Muscle of leg (tissue), 11 donors: Measurements from ENCODE around the gene ACLY. TPM values are rescaled to one million over a fixed set of nuclear protein-coding genes. Genes with fewer than 3 reads are reported as not detected.
"Not testable (repeated sequence)": the region's sequence is repeated elsewhere in the genome, so short reads cannot be mapped to it uniquely, and the experiment has no call there.

Experiments used
- DNase-seq: peaks from one replicate; pipeline ENCODE4 v3.0.0; 2013
- H3K27ac ChIP-seq: one replicate; pipeline ENCODE4 v1.5.1; 2013; ENCODE audit warnings: mild to moderate bottlenecking, low read length, control low read depth
- H3K27me3 ChIP-seq: one replicate; pipeline ENCODE4 v1.6.1; 2013; ENCODE audit warnings: low read length; ENCODE audit not compliant: control insufficient read depth, insufficient read depth
- H3K36me3 ChIP-seq: one replicate; pipeline ENCODE4 v1.6.1; 2013; ENCODE audit warnings: low read length; ENCODE audit not compliant: control insufficient read depth, insufficient read depth
- H3K4me1 ChIP-seq: one replicate; pipeline ENCODE4 v1.6.1; 2013; ENCODE audit warnings: low read length; ENCODE audit not compliant: control insufficient read depth, insufficient read depth
- H3K4me3 ChIP-seq: one replicate; pipeline ENCODE4 v1.5.1; 2013; ENCODE audit warnings: low read length, control low read depth
- H3K9me3 ChIP-seq: replicated peaks from 2 replicates; pipeline ENCODE4 v1.6.1; 2013; ENCODE audit warnings: low read depth, low read length; ENCODE audit not compliant: control insufficient read depth
- WGBS: methylation state at CpG from one replicate; pipeline ENCODE4 v1.1.5; 2013; ENCODE audit warnings: missing lambda C conversion rate; ENCODE audit not compliant: insufficient coverage; 5-methylcytosine and 5-hydroxymethylcytosine counted together
- polyA plus RNA-seq, 8 donors: library from polyadenylated mRNA; unstranded; fragments of 120-200 nt; gene quantifications; one replicate each; pipeline versions ENCODE4 v1.2.1 to v1.2.3, GENCODE V29; 2013; ENCODE audit warnings: inconsistent platforms in 1 of 8, low replicate concordance in 1 of 8; ENCODE audit not compliant: insufficient read length in 8 of 8, insufficient read depth in 1 of 8
- total RNA-seq: library from RNA; stranded (reverse); fragments of 120-200 nt; gene quantifications from one replicate; pipeline ENCODE4 v1.2.4, GENCODE V29; 2013

Gene ACLY
- total and polyA plus RNA-seq, 9 donors: 39.6 to 81.6 (median 59.3) TPM

DNA sequence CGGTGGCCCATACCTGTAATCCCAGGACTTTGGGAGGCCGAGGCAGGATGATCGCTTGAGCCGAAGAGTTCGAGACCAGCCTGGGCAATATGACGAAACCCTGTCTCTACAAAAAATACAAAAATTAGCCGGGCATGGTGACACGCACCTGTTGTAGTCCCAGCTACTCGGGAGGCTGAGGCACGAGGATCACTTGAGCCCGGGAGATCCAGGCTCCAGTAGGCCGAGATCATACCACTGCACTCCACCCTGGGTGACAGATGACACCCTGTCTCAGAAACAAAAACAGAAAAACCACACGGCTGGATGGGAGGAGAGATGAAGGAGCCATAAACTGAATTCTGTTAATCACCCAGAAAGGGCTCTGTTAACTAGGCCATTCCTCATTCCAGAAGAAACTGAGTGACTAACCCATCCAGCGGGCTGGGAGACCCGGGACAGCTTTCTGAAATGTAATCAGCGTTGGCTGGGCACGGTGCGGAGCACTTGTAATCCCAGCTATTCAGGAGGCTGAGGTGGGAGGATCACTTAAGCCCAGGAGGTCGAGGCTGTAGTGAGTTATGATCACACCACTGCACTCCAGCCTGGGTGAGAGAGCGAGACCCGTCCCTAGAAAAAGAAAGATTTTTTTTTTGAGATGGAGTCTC, 82.1 kb downstream of the ACLY start:
- 59% methylated on average over 10 of the region's 21 CpGs for WGBS
- no peak overlapping the region for H3K27ac ChIP-seq

DNA sequence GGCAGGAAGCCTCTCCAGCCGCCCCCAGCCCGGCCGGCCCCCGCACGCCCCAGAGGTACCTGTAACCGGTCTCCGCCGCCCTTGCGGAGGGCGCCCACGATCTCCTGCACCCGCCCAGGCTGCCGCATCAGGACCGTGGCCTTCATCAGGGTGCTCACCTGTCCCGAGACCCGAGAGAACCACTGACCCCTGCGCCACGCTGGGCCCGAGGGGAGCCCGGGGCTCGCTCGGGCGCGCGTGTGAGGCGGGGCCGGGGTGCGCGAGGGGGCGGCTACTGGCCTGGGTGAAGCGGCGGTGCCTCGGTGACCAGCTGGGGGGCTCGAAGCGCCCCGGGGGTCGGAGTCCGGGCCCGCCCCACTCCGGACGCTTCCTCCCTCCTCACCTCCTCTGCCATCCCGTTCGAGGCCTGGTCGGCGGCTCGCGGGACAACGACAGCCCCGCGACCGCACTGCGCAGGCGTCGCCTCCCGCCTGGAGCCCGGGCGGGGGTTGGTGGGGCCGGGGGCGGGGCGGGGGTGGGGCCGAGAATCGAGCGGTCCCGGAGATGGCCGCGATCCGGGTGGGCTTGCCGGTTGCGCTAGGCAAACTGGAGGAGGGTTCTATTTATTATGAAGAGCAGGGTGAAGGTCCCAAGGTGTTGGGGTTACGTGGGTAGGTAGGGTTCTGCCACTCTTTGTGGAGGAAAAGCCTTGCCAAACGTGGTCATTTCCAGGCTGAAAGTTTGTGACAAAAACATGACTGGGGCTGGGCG, 82.8 kb downstream of the ACLY start, which contains the start of gene NT5C3B:
Gene NT5C3B (minus strand): TSS at position 433 of the 750 bp plus-strand sequence. CDS start 39 bp downstream, at position 394.
- 0% methylated on average over 43 of the region's 72 CpGs for WGBS

More for the DNA sequence above, 82.1 kb downstream of the ACLY start:
- Histone ChIP-seq H3K36me3 (peaks cover 10% of the 10 kb centered on the region), H3K4me1 (peaks cover 15% of the 10 kb centered on the region), H3K4me3 (peak overlapping the region; percentile 88), H3K27me3 (no peaks in the 10 kb centered on the region), H3K9me3 (no peaks in the 10 kb centered on the region)
- DNase-seq: no peak

DNA sequence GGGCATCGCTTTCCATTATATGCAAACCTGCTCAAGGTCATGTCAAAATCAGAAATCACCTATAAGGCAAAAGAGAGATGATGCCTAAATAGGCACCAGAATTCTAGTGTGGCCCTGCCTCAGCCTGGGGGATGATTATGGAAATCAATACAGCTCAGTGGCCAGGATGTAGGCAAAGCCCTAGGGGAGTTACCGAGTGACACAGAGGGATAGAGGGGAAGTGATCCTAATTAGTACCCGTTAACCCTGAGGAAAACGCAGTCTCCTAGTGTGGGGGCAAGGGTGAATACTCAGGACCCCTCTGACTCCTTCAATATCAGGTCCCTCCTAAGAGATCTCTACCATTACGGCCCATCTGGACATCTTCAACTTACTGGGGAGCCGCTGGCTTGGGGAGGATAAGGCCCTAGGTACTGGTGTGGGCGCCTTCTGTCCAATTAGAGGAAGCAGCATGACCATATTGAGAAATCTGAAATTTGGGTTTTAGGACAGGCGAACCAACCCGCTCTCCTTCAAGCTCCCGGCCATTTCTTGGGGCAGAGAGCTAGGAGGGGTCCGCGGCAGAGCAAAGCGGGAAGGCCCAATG, 83.4 kb downstream of the ACLY start:
- Histone ChIP-seq H3K9me3 (no peaks in the 10 kb centered on the region), H3K27ac (no peak overlapping the region), H3K4me1 (peaks cover 15% of the 10 kb centered on the region), H3K4me3 (peak overlapping the region; percentile 88), H3K36me3 (peaks cover 22% of the 10 kb centered on the region), H3K27me3 (no peaks in the 10 kb centered on the region)
- 4% methylated on average over 5 of the region's 13 CpGs for WGBS
- DNase-seq: no peak

More for the DNA sequence above, 82.8 kb downstream of the ACLY start, which contains the start of gene NT5C3B:
- Histone ChIP-seq H3K36me3 (peaks cover 16% of the 10 kb centered on the region), H3K4me3 (peak within 1 kb of the TSS; percentile 88), H3K4me1 (peaks cover 15% of the 10 kb centered on the region), H3K27ac (no peak within 1 kb of the TSS), H3K27me3 (no peaks in the 10 kb centered on the region), H3K9me3 (no peaks in the 10 kb centered on the region)
- peak; percentile 79 for DNase-seq

DNA sequence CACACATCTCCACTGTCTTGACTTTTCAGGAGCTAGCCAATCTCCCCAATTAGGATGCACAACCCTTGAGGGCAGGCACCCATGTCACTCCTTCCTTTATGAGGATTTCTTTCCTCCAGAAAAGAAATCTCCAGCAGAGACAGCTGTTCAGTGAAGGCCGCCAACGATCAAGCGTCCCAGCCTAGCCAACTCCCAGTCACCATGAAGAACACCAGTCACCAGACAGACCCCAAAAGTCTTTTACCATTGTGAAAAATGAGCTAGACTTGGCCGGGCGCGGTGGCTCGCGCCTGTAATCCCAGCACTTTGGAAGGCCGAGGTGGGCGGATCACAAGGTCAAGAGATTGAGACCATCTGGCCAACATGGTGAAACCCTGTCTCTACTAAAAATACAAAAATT, 88.8 kb downstream of the ACLY start:
- H3K4me1 ChIP-seq: not testable (repeated sequence)
- H3K36me3 ChIP-seq: peaks cover 62% of the 10 kb centered on the region
- 89% methylated on average over 10 of the region's 10 CpGs for WGBS

DNA sequence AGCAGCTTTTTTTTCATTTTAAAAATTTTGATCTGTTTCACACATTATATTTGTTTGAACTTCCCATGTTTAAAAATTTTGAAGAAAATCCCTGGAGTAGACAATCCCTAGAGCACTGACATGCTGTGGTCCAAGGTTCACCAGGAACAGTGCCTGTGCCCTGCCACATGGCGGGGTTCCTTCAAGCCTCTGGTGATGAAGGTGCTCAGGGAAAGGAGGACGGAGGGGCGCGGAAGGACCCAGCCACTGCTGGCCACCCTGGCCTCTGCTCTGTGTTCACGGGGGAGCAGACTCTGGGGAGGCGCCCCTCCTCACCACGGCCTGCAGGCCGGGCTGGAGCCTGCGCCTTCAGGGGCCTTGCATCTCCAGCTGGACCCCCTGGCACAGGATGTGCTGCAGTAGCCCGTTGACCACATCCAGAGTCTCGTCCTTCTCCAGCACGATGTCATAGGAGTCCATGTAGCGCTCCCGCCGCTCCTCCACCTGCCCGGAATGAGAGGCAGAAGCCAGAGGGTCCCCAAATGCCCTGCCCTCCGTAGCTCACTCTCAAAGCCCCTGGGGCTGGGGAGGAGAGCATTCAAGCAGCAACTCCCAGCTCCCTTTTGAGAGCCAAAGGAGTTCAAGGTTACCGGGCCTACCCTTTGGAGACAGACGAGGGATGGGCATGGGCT, 93.4 kb downstream of the ACLY start:
- DNase-seq: no peak
- H3K4me3 ChIP-seq: no peak overlapping the region
- no peaks in the 10 kb centered on the region for H3K27me3 ChIP-seq
- H3K36me3 ChIP-seq: peaks cover 67% of the 10 kb centered on the region
- no peaks in the 10 kb centered on the region for H3K4me1 ChIP-seq
- no peak overlapping the region for H3K27ac ChIP-seq
- H3K9me3 ChIP-seq: no peaks in the 10 kb centered on the region
- WGBS: 82% methylated on average over 18 of the region's 19 CpGs

More for the DNA sequence above, 88.8 kb downstream of the ACLY start:
- DNase-seq, H3K27me3 ChIP-seq, H3K9me3 ChIP-seq, H3K4me3 ChIP-seq, H3K27ac ChIP-seq: not testable (repeated sequence)

DNA sequence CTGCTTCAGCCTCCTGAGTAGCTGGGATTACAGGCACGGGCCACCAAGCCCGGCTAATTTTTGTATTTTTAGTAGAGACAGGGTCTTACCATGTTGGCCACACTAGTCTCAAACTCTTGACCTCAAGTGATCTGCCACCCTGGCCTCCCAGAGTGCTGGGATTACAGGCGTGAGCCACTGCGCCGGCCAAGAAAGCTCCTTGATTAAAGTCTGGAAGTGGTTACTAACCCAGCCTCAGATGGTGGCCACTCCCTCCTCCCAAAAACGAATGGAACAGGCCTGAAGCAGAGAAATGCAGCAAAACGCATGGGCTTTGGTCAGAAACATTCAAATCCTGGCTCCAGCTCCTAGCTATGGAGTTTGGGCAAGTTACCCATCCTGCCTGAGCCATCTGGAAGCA, 94.7 kb downstream of the ACLY start:
- WGBS: 74% methylated on average over 3 of the region's 7 CpGs
- Histone ChIP-seq H3K27ac (no peak overlapping the region), H3K4me3 (no peak overlapping the region), H3K27me3 (no peaks in the 10 kb centered on the region), H3K4me1 (no peaks in the 10 kb centered on the region), H3K36me3 (peaks cover 71% of the 10 kb centered on the region), H3K9me3 (no peaks in the 10 kb centered on the region)
- DNase-seq: no peak

DNA sequence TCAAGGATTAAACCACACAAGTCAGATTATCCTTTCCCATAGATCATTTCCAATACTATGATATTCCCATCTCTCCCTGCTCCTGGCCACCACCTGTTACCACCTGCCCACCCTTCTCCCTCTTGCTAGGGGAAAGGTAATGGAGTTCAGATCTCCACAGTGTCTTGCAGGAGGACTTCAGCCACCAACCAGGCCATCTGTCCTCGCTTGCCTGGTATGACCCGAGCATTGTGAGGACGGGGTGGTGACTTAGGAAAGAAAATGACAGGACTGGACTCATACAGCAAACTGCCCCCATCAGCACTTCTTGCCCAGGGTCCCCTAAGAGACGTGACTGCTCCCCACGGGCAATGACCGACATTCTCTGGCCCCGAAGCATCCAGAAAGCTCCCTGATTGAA, 95.2 kb downstream of the ACLY start:
- peaks cover 67% of the 10 kb centered on the region for H3K36me3 ChIP-seq
- no peak overlapping the region for H3K27ac ChIP-seq
- DNase-seq: no peak
- H3K4me3 ChIP-seq: no peak overlapping the region
- H3K27me3 ChIP-seq: no peaks in the 10 kb centered on the region
- H3K9me3 ChIP-seq: no peaks in the 10 kb centered on the region
- 80% methylated on average over 2 of the region's 7 CpGs for WGBS
- no peaks in the 10 kb centered on the region for H3K4me1 ChIP-seq

DNA sequence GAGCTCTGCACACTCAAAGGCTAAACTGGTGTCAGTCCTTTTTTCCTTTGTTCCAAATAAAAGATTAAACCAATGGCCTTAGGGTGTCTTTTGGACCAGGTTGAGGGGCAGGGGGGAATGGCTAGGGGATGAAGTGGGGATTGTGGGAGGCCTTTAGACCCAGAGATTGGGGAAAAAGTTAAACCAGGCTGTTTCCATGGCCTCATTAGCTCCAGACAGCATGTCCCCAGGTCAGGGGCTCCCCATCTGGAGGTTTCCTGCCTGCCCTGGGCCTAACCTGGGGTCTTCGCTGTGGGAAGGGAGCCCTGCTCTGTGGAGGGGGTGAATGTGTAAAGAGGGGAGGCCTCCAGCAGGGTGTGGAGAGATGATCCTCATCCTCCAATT, 95.6 kb downstream of the ACLY start:
- peaks cover 68% of the 10 kb centered on the region for H3K36me3 ChIP-seq
- H3K4me1 ChIP-seq: no peaks in the 10 kb centered on the region
- WGBS: no CpG with 5 or more reads among the region's 1 CpG
- no peaks in the 10 kb centered on the region for H3K27me3 ChIP-seq
- no peak for DNase-seq
- no peak overlapping the region for H3K4me3 ChIP-seq
- no peak overlapping the region for H3K27ac ChIP-seq
- H3K9me3 ChIP-seq: no peaks in the 10 kb centered on the region

DNA sequence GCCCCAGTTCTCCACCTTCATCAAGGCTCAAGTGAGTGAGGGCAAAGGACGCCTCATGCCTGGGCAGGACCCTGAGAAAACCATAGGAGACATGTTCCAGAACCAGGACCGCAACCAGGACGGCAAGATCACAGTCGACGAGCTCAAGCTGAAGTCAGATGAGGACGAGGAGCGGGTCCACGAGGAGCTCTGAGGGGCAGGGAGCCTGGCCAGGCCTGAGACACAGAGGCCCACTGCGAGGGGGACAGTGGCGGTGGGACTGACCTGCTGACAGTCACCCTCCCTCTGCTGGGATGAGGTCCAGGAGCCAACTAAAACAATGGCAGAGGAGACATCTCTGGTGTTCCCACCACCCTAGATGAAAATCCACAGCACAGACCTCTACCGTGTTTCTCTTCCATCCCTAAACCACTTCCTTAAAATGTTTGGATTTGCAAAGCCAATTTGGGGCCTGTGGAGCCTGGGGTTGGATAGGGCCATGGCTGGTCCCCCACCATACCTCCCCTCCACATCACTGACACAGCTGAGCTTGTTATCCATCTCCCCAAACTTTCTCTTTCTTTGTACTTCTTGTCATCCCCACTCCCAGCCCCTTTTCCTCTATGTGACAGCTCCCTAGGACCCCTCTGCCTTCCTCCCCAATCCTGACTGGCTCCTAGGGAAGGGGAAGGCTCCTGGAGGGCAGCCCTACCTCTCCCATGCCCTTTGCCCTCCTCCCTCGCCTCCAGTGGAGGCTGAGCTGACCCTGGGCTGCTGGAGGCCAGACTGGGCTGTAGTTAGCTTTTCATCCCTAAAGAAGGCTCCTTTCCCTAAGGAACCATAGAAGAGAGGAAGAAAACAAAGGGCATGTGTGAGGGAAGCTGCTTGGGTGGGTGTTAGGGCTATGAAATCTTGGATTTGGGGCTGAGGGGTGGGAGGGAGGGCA, 96.3 kb downstream of the ACLY start:
- peaks cover 67% of the 10 kb centered on the region for H3K36me3 ChIP-seq
- H3K27me3 ChIP-seq: no peaks in the 10 kb centered on the region
- no peaks in the 10 kb centered on the region for H3K4me1 ChIP-seq
- no peak overlapping the region for H3K4me3 ChIP-seq
- no peaks in the 10 kb centered on the region for H3K9me3 ChIP-seq
- DNase-seq: no peak
- no peak overlapping the region for H3K27ac ChIP-seq
- 75% methylated on average over 10 of the region's 12 CpGs for WGBS
